Endothelial cell of umbilical vein (primary cell): Measurements from ENCODE around the gene RAD51B. TPM values are rescaled to one million over a fixed set of nuclear protein-coding genes. Genes with fewer than 3 reads are reported as not detected.
A peak's percentile ranks its signal among the peaks of the same experiment; 100 is the strongest.

Source experiments
- Bru-seq: library from RNA; stranded (reverse); fragments of 400-500 nt; gene quantifications from one replicate; lab custom pipeline; 2021; lab: Mats Ljungman, UMichigan
- BruChase-seq, 2 experiments: library from RNA; stranded (reverse); fragments of 400-500 nt; gene quantifications; one replicate each; lab custom pipeline; 2021; lab: Mats Ljungman, UMichigan
- BruUV-seq: library from RNA; stranded (reverse); fragments of 400-500 nt; replicated peaks from 2 replicates; lab custom pipeline; 2021; lab: Mats Ljungman, UMichigan
- CTCF ChIA-PET: fragments of 300-600, 350-600 bp; sonication (Branson Sonifier 250); formaldehyde crosslinking; loops from one replicate; lab custom pipeline; 2021; ENCODE audit warnings: antibody characterized with exemption, inconsistent platforms; lab: Charles Lee
- POLR2A ChIA-PET: fragments of 300-600, 350-600 bp; sonication (Branson Sonifier 250); formaldehyde crosslinking; loops from one replicate; lab custom pipeline; 2021; ENCODE audit warnings: antibody characterized with exemption, inconsistent platforms; lab: Charles Lee
- DNase-seq: peaks from one replicate; pipeline ENCODE4 v3.0.0-alpha.2; 2011; ENCODE audit warnings: low read depth, low spot score
- FAIRE-seq: peaks from 2 replicates; lab custom pipeline; 2011; peaks lifted over from hg19 to GRCh38; lab: Jason Lieb, UNC
- H2AFZ ChIP-seq: 2 replicates; pipeline ENCODE4 v1.6.0; 2012; ENCODE audit warnings: low read depth, low read length, control low read depth, inconsistent platforms
- H3K27ac ChIP-seq: 2 replicates; pipeline ENCODE4 v1.5.1; 2011; ENCODE audit warnings: low read depth, mild to moderate bottlenecking, control low read depth, low read length, moderate library complexity; ENCODE audit not compliant: insufficient read depth
- H3K27me3 ChIP-seq, 2 experiments: 2 replicates each; pipeline versions ENCODE4 v1.6.0 to v1.6.1; 2011; ENCODE audit warnings: low read length in 2 of 2, mixed read lengths in 1 of 2; ENCODE audit not compliant: control insufficient read depth in 2 of 2, insufficient read depth in 2 of 2
- H3K36me3 ChIP-seq, 2 experiments: 2 replicates in 1 of 2; 3 replicates in 1 of 2; pipeline ENCODE4 v1.5.1; 2011; ENCODE audit warnings: low read length in 2 of 2, mild to moderate bottlenecking in 1 of 2, moderate library complexity in 1 of 2; ENCODE audit not compliant: control insufficient read depth in 2 of 2, insufficient read depth in 2 of 2; ENCODE audit errors: extremely low read depth in 1 of 2
- H3K4me1 ChIP-seq: 3 replicates; pipeline ENCODE4 v1.5.1; 2011; ENCODE audit warnings: mild to moderate bottlenecking, low read length; ENCODE audit not compliant: control insufficient read depth, insufficient read depth; ENCODE audit errors: extremely low read depth
- H3K4me2 ChIP-seq: 2 replicates; pipeline ENCODE4 v1.6.1; 2011; ENCODE audit warnings: low read length, control low read depth, mixed read lengths; ENCODE audit not compliant: insufficient read depth
- H3K4me3 ChIP-seq, 3 experiments: fragments of 200-600 bp in 1 of 3; sonication (generic), shearing (Covaris generic) in 1 of 3; replicated peaks in 1 of 3; 2 replicates each; pipeline ENCODE4 v1.5.1; 2011 to 2016; ENCODE audit warnings: control low read depth in 3 of 3, low read length in 3 of 3, mild to moderate bottlenecking in 2 of 3, inconsistent platforms in 1 of 3, low read depth in 1 of 3, moderate library complexity in 1 of 3; ENCODE audit not compliant: insufficient read depth in 1 of 3
- H3K79me2 ChIP-seq: 2 replicates; pipeline ENCODE4 v1.6.0; 2012; ENCODE audit warnings: low read length, inconsistent platforms; ENCODE audit not compliant: control insufficient read depth, insufficient read depth
- H3K9ac ChIP-seq: replicated peaks from 2 replicates; pipeline ENCODE3; 2011; ENCODE audit warnings: low read length, control low read depth; ENCODE audit not compliant: insufficient read depth; ENCODE audit errors: extremely low read depth
- H3K9me1 ChIP-seq: replicated peaks from 3 replicates; pipeline ENCODE4 v1.6.0; 2011; ENCODE audit warnings: mild to moderate bottlenecking, low read length; ENCODE audit not compliant: control insufficient read depth, insufficient read depth; ENCODE audit errors: extremely low read depth
- H3K9me3 ChIP-seq: replicated peaks from 2 replicates; pipeline ENCODE4 v1.5.1; 2012; ENCODE audit warnings: low read length, inconsistent platforms; ENCODE audit not compliant: control insufficient read depth, insufficient read depth
- H4K20me1 ChIP-seq: replicated peaks from 2 replicates; pipeline ENCODE3; 2011; ENCODE audit warnings: mild to moderate bottlenecking, low read length; ENCODE audit not compliant: control insufficient read depth, insufficient read depth; ENCODE audit errors: extremely low read depth
- EZH2 ChIP-seq: IDR thresholded peaks from 2 replicates; pipeline ENCODE4 v1.6.1; 2012; ENCODE audit warnings: borderline replicate concordance, low read depth, mild to moderate bottlenecking, moderate library complexity, low read length, inconsistent platforms; ENCODE audit not compliant: severe bottlenecking
- GATA2 ChIP-seq: IDR thresholded peaks from 2 replicates; pipeline ENCODE4 v1.7.0; 2011; ENCODE audit warnings: low read depth, mild to moderate bottlenecking, moderate library complexity, mixed read lengths, low read length; ENCODE audit not compliant: insufficient read length, insufficient read depth
- MAX ChIP-seq: IDR thresholded peaks from 2 replicates; pipeline ENCODE4 v1.6.1; 2011; ENCODE audit not compliant: insufficient read depth, insufficient read length
- MYC ChIP-seq: IDR thresholded peaks from one replicate; pipeline ENCODE4 v1.6.1; 2011; ENCODE audit warnings: mild to moderate bottlenecking, low read depth, low read length
- POLR2A ChIP-seq: IDR thresholded peaks from 2 replicates; pipeline ENCODE4 v1.6.1; 2012; ENCODE audit warnings: low read depth, mild to moderate bottlenecking, control low read depth, low read length
- POLR2AphosphoS5 ChIP-seq: IDR thresholded peaks from 2 replicates; pipeline ENCODE4 v1.6.1; 2012; ENCODE audit warnings: low read depth, mild to moderate bottlenecking, control low read depth, low read length, moderate library complexity; ENCODE audit not compliant: insufficient read depth
- dilution Hi-C: fragments of 300-500 bp; cut with MboI; formaldehyde crosslinking; loops from one replicate; pipeline ENCODE4 v1.15.0; 2019; ENCODE audit warnings: low sequenced_read_pairs; ENCODE audit not compliant: extremely low pct_ligation_motif_present
- intact Hi-C: fragments of 100-400 bp; cut with micrococcal nuclease; formaldehyde crosslinking; loops from one replicate; pipeline ENCODE4 v1.10.0; 2022
- long read RNA-seq: library from polyadenylated mRNA; stranded (forward); transcript quantifications from one replicate; pipeline ENCODE4 v2.0.0, GENCODE V29; 2021
- polyA minus RNA-seq, 3 experiments: library from RNA; depleted of rRNA, polyadenylated mRNA; stranded (reverse); fragments of >200 nt; gene quantifications; 1 replicate in 1 of 3; 2 replicates in 2 of 3; pipeline ENCODE4 v1.2.3, GENCODE V29; 2011
- polyA plus RNA-seq, 4 experiments: library from polyadenylated mRNA; depleted of rRNA in 3 of 4; stranded (reverse) in 3 of 4; unstranded in 1 of 4; fragments of >200 nt; gene quantifications; 2 replicates each; pipeline versions ENCODE4 v1.2.1 to v1.2.3, GENCODE V29; 2011 to 2012; ENCODE audit warnings: missing spikeins in 1 of 4
- total RNA-seq: library from RNA; stranded (reverse); gene quantifications from 2 replicates; pipeline ENCODE4 v1.2.3, GENCODE V29; 2021

The RAD51B gene
- 11.3 and 19.0 TPM in 2 replicates for total RNA-seq
- polyA plus RNA-seq: 3.9 and 4.0 TPM in 2 replicates
- polyA plus RNA-seq (2011; cell fraction: cytosol; rRNA removed): 5.8 and 6.1 TPM in 2 replicates
- polyA plus RNA-seq (2011; cell fraction: nucleus; rRNA removed): 8.8 and 8.9 TPM in 2 replicates
- polyA plus RNA-seq (2012): 4.5 and 5.3 TPM in 2 replicates
- polyA minus RNA-seq: 21.0 and 46.0 TPM in 2 replicates
- polyA minus RNA-seq (2011; cell fraction: cytosol; rRNA and poly(A)+ RNA removed): 3.2 TPM
- 44.8 and 71.8 TPM in 2 replicates for polyA minus RNA-seq (2011; cell fraction: nucleus; rRNA and poly(A)+ RNA removed)
- percentile 51 among the genes with signal in this experiment for Bru-seq, nascent RNA
- percentile 47 among the genes with signal in this experiment for BruChase-seq, experiment 1, labeled RNA remaining after a 6-hour chase
- percentile 62 among the genes with signal in this experiment for BruChase-seq, experiment 2, labeled RNA remaining after a 2-hour chase
- long read RNA-seq, partial matches to known transcripts: 1 of 7 reads
- long read RNA-seq, other reads (novel, unspliced or antisense): 4 of 7 reads

- H3K36me3 ChIP-seq: no peaks in the 10 kb centered on the region
- dilution Hi-C loops: no loop called here
- POLR2A ChIA-PET: no interaction called here
Measured at GRCh38 chr14:67819563-67820421, at the start of gene RAD51B. TSS of gene RAD51B (plus strand) at chr14:67819779.

More at GRCh38 chr14:67819563-67820421, at the start of gene RAD51B:
- Histone ChIP-seq H3K4me2 (peak within 1 kb of the TSS; percentile 94), H3K27ac (peak within 1 kb of the TSS; percentile 58), H4K20me1 (no peaks in the 10 kb centered on the region), H2AFZ (peak within 1 kb of the TSS; percentile 98), H3K79me2 (peaks cover 12% of the 10 kb centered on the region), H3K9ac (peak within 1 kb of the TSS; percentile 83), H3K27me3 (no peaks in the 10 kb centered on the region), H3K4me3 (peak within 1 kb of the TSS; percentile 81 to 96 (median 94)), H3K9me1 (no peaks in the 10 kb centered on the region), H3K9me3 (no peaks in the 10 kb centered on the region), H3K4me1 (peaks cover 23% of the 10 kb centered on the region)
- DNase-seq (peak; percentile 91), FAIRE-seq (peak; percentile 99)
- CTCF ChIA-PET: no interaction called here
- intact Hi-C loops: no loop called here
- BruUV-seq: TSS peak; percentile 34
- TF ChIP-seq EZH2 (no peak), MYC (no peak), POLR2AphosphoS5 (no peak), POLR2A (peak; percentile 51), MAX (no peak), GATA2 (no peak)
